KBM-7 (cell line): Measurements from ENCODE around the gene CTIF.

Source experiments
- DNase-seq: peaks from one replicate; pipeline ENCODE4 v3.0.0-alpha.2; 2015
- in situ Hi-C: fragments of 300-500 bp; cut with MboI; formaldehyde crosslinking; loops from 2 replicates; pipeline ENCODE4 v1.14.3; 2020; ENCODE audit warnings: low sequenced_read_pairs, low pct_unique_long_range_greater_than_20kb, mixed read lengths

Gene CTIF

GRCh38 chr18:48910972-48911545 is 372.2 kb downstream of the CTIF start:
- in situ Hi-C loops, result no loop called here
- DNase-seq, result no peak
